Fibroblast of lung (primary cell): Measurements from ENCODE around the gene HERC3. TPM values are rescaled to one million over a fixed set of nuclear protein-coding genes. Genes with fewer than 3 reads are reported as not detected.

Experiments
- DNase-seq, 2 donors: peaks; one replicate each; pipeline versions ENCODE4 v3.0.0 to v3.0.0-alpha.2; 2010; ENCODE audit warnings: low read depth in 2 of 2
- H2AFZ ChIP-seq: 2 replicates; pipeline ENCODE4 v1.5.1; 2012; ENCODE audit warnings: low read length, control low read depth, inconsistent platforms
- H3K27ac ChIP-seq: 2 replicates; pipeline ENCODE4 v1.5.1; 2011; ENCODE audit warnings: low read length, control low read depth; ENCODE audit not compliant: insufficient read depth
- H3K27me3 ChIP-seq: 2 replicates; pipeline ENCODE4 v1.5.1; 2011; ENCODE audit warnings: mild to moderate bottlenecking, low read length; ENCODE audit not compliant: control insufficient read depth, insufficient read depth
- H3K36me3 ChIP-seq: 2 replicates; pipeline ENCODE4 v1.5.1; 2011; ENCODE audit warnings: low read length; ENCODE audit not compliant: control insufficient read depth, insufficient read depth
- H3K4me1 ChIP-seq: 2 replicates; pipeline ENCODE4 v1.5.1; 2011; ENCODE audit warnings: low read length; ENCODE audit not compliant: control insufficient read depth, insufficient read depth; ENCODE audit errors: extremely low read depth
- H3K4me2 ChIP-seq: 2 replicates; pipeline ENCODE4 v1.5.1; 2011; ENCODE audit warnings: low read length, control low read depth; ENCODE audit not compliant: insufficient read depth; ENCODE audit errors: extremely low read depth
- H3K4me3 ChIP-seq, 4 experiments: fragments of 200-600 bp in 1 of 4; sonication (generic) in 1 of 4; replicated peaks in 1 of 4; 2 replicates each; pipeline ENCODE4 v1.5.1; 2011 to 2016; ENCODE audit warnings: low read length in 4 of 4, low read depth in 3 of 4, mild to moderate bottlenecking in 3 of 4, control low read depth in 2 of 4, inconsistent platforms in 1 of 4, mixed read lengths in 1 of 4; ENCODE audit not compliant: insufficient read depth in 1 of 4; ENCODE audit errors: control extremely low read depth in 1 of 4
- H3K79me2 ChIP-seq: 2 replicates; pipeline ENCODE4 v1.5.1; 2012; ENCODE audit warnings: mild to moderate bottlenecking, low read length, inconsistent platforms; ENCODE audit not compliant: control insufficient read depth, insufficient read depth
- H3K9ac ChIP-seq: 2 replicates; pipeline ENCODE4 v1.5.1; 2011; ENCODE audit warnings: mild to moderate bottlenecking, low read length, control low read depth; ENCODE audit not compliant: insufficient read depth
- H3K9me3 ChIP-seq: 2 replicates; pipeline ENCODE4 v1.5.1; 2012; ENCODE audit warnings: low read depth, low read length; ENCODE audit not compliant: control insufficient read depth, insufficient read depth
- H4K20me1 ChIP-seq: 2 replicates; pipeline ENCODE4 v1.5.1; 2011; ENCODE audit warnings: low read length; ENCODE audit not compliant: control insufficient read depth, insufficient read depth; ENCODE audit errors: extremely low read depth
- CTCF ChIP-seq, 2 donors: IDR thresholded peaks in 1 of 2; conservative IDR thresholded peaks in 1 of 2; 1 replicate in 1 of 2; 2 replicates in 1 of 2; pipeline ENCODE4 v1.5.1; 2011 to 2012; ENCODE audit warnings: low read length in 2 of 2, control low read depth in 1 of 2, inconsistent platforms in 1 of 2, low read depth in 1 of 2, mild to moderate bottlenecking in 1 of 2
- EZH2 ChIP-seq: IDR thresholded peaks from 2 replicates; pipeline ENCODE4 v1.5.1; 2012; ENCODE audit warnings: low read length, control low read depth, mild to moderate bottlenecking; ENCODE audit errors: missing control alignments
- polyA plus RNA-seq, 2 donors: library from polyadenylated mRNA; depleted of rRNA in 1 of 2; stranded (reverse) in 1 of 2; unstranded in 1 of 2; fragments of >200 nt; gene quantifications; 2 replicates each; pipeline ENCODE4 v1.2.1, GENCODE V29; 2011 to 2012; ENCODE audit warnings: missing spikeins in 1 of 2
- total RNA-seq: library from RNA; depleted of rRNA; stranded (reverse); fragments of >200 nt; gene quantifications from 2 replicates; pipeline ENCODE4 v1.2.1, GENCODE V29; 2014

Gene HERC3
- total and polyA plus RNA-seq, 2 donors (not counting 1 experiment from before 2014, with no cell fraction given), result 24.5 to 27.6 TPM

GRCh38 chr4:88705223-88705622, 112.9 kb downstream of the HERC3 start:
- H3K27ac ChIP-seq, result no peak overlapping the region
- H3K36me3 ChIP-seq, result no peaks in the 10 kb centered on the region
- no peaks in the 10 kb centered on the region for H4K20me1 ChIP-seq
- no peak for TF ChIP-seq CTCF (conservative IDR thresholded peaks at IDR 0.05 in 1 of 2, IDR thresholded peaks at IDR 0.05 in 1 of 2; ENCODE audit: low read depth in 1 of 2, low read length in 2 of 2)
- TF ChIP-seq EZH2, result no peak
- no peaks in the 10 kb centered on the region for H3K79me2 ChIP-seq
- no peak overlapping the region for H3K4me3 ChIP-seq
- DNase-seq, result no peak
- no peak overlapping the region for H2AFZ ChIP-seq
- peaks cover 10% of the 10 kb centered on the region for H3K4me1 ChIP-seq
- H3K9ac ChIP-seq, result no peak overlapping the region
- H3K27me3 ChIP-seq, result no peaks in the 10 kb centered on the region
- no peaks in the 10 kb centered on the region for H3K9me3 ChIP-seq
- no peak overlapping the region for H3K4me2 ChIP-seq

GRCh38 chr4:88705805-88706492, 113.7 kb downstream of the HERC3 start:
- Histone ChIP-seq H3K4me2 (peak overlapping the region; percentile 54), H3K36me3 (no peaks in the 10 kb centered on the region), H3K4me3 (no peak overlapping the region), H3K9ac (no peak overlapping the region), H3K27ac (peak overlapping the region; percentile 54), H3K4me1 (peaks cover 10% of the 10 kb centered on the region), H3K27me3 (no peaks in the 10 kb centered on the region), H2AFZ (peak overlapping the region; percentile 34), H3K79me2 (no peaks in the 10 kb centered on the region), H4K20me1 (no peaks in the 10 kb centered on the region), H3K9me3 (no peaks in the 10 kb centered on the region)
- TF ChIP-seq EZH2 (no peak), CTCF (conservative IDR thresholded peaks at IDR 0.05 in 1 of 2, IDR thresholded peaks at IDR 0.05 in 1 of 2; ENCODE audit: low read depth in 1 of 2, low read length in 2 of 2) (no peak)
- peak; percentile 23 to 69 for DNase-seq

- TF ChIP-seq CTCF (conservative IDR thresholded peaks at IDR 0.05 in 1 of 2, IDR thresholded peaks at IDR 0.05 in 1 of 2; ENCODE audit: low read depth in 1 of 2, low read length in 2 of 2) (peak; percentile 70 to 71), EZH2 (no peak)
- H3K79me2 ChIP-seq, result no peaks in the 10 kb centered on the region
- no peak overlapping the region for H3K4me3 ChIP-seq
- peak overlapping the region; percentile 54 for H3K27ac ChIP-seq
- peaks cover 10% of the 10 kb centered on the region for H3K4me1 ChIP-seq
- no peaks in the 10 kb centered on the region for H3K36me3 ChIP-seq
- peak; percentile 66 to 82 for DNase-seq
- no peaks in the 10 kb centered on the region for H4K20me1 ChIP-seq
- H3K4me2 ChIP-seq, result peak overlapping the region; percentile 54
- H2AFZ ChIP-seq, result peak overlapping the region; percentile 90
- H3K27me3 ChIP-seq, result no peaks in the 10 kb centered on the region
- no peaks in the 10 kb centered on the region for H3K9me3 ChIP-seq
- no peak overlapping the region for H3K9ac ChIP-seq
Observed at GRCh38 chr4:88706574-88706973, 114.3 kb downstream of the HERC3 start.
